Measurements from ENCODE around the gene TAF3. TPM values are rescaled to one million over a fixed set of nuclear protein-coding genes. Genes with fewer than 3 reads are reported as not detected.

The TAF3 gene
- total and polyA plus RNA-seq, 2 donors (not counting 1 experiment from before 2014, with no cell fraction given) = 7.0 to 20.1 TPM

DNA sequence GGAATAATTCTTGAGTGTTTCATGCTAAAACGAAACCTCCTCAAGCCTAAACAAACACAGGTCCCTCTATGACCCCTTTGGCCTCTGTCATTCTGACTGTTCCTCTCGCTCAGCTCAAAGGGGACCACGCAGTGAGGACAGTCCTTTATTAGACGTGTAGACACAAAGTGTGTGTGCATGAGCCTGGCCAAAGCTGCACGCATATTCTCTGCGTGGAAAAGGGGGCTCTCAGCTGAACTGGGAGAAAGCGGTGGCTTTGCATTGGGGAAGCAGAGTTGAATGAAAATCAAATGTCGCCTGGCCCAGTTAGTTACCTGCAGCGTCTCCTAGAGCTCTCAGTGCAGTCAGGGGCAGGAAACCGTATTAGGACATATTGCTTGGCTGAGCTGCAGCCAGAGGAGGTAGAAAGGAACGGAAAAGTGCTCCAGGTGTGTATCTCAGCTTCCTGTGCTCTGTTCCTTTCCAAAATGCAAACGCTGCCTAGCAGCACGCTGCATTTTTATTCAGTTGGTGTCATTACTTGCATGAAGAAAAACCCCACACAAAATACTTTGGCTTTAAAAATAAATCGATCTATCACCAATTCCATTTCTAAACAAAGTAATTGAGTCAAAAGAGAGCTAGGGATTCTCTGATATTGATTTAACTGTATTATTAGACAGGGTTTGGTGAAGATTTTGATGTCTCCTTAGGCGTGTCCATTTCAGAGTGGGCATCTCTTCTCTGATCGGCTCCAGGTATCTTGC lies 241.1 kb downstream of the TAF3 start:
- Histone ChIP-seq H3K9me3 (ENCODE audit: control extremely low read depth in 1 of 3, control insufficient read depth in 2 of 3, insufficient read depth in 1 of 3, low read length in 2 of 3) (peaks cover 0 to 19% (median 0%) of the 10 kb centered on the region in 3 donors), H2AFZ (ENCODE audit: insufficient read depth, low read depth, low read length, poor library complexity, severe bottlenecking) (no peak overlapping the region), H3K4me1 (ENCODE audit: control insufficient read depth in 2 of 2, insufficient read depth in 2 of 2, low read length in 2 of 2) (peaks cover 42 to 53% of the 10 kb centered on the region in 2 donors), H3K27ac (ENCODE audit: low read length in 2 of 2) (no peak overlapping the region), H4K20me1 (ENCODE audit: control insufficient read depth, insufficient read depth, low read length, poor library complexity, severe bottlenecking) (no peaks in the 10 kb centered on the region), H3K27me3 (replicated peaks in 1 of 4; ENCODE audit: control extremely low read depth in 1 of 4, control insufficient read depth in 3 of 4, insufficient read depth in 4 of 4, low read length in 3 of 4) (peaks cover 0 to 54% (median 35%) of the 10 kb centered on the region in 4 experiments), H3K4me3 (ENCODE audit: control extremely low read depth in 1 of 5, extremely low read depth in 1 of 5, insufficient read depth in 1 of 5, low read depth in 2 of 5, low read length in 4 of 5) (no peak overlapping the region), H3K79me2 (ENCODE audit: control insufficient read depth, insufficient read depth, low read length) (no peaks in the 10 kb centered on the region), H3K9ac (ENCODE audit: low read length) (no peak overlapping the region), H3K36me3 (replicated peaks in 1 of 2; ENCODE audit: control extremely low read depth in 1 of 2, control insufficient read depth in 1 of 2, extremely low read depth in 1 of 2, insufficient read depth in 2 of 2, low read length in 1 of 2) (no peaks in the 10 kb centered on the region), H3K4me2 (replicated peaks; ENCODE audit: low read depth, low read length, poor library complexity, severe bottlenecking) (peak overlapping the region; percentile 77)
- Mint-ChIP-seq H3K9me3 (ENCODE audit: insufficient read depth) (no peaks in the 10 kb centered on the region), H3K4me3 (peak overlapping the region; percentile 61), H3K4me1 (peaks cover 31% of the 10 kb centered on the region), H3K27ac (no peak overlapping the region), H3K27me3 (peaks cover 52% of the 10 kb centered on the region)
- DNase-seq (no peak), ATAC-seq (ENCODE audit: low read depth) (no peak)
- POLR2A ChIA-PET = no interaction called here
- CTCF ChIA-PET = no interaction called here
- WGBS (ENCODE audit: insufficient coverage) = 71% methylated on average over 11 of the region's 16 CpGs
- intact Hi-C loops (cut with micrococcal nuclease) = loop anchor here (10.0 kb wide), 1 partner anchor 585 kb away; no protein-coding TSS in a partner anchor
- TF ChIP-seq, protein P1, sequence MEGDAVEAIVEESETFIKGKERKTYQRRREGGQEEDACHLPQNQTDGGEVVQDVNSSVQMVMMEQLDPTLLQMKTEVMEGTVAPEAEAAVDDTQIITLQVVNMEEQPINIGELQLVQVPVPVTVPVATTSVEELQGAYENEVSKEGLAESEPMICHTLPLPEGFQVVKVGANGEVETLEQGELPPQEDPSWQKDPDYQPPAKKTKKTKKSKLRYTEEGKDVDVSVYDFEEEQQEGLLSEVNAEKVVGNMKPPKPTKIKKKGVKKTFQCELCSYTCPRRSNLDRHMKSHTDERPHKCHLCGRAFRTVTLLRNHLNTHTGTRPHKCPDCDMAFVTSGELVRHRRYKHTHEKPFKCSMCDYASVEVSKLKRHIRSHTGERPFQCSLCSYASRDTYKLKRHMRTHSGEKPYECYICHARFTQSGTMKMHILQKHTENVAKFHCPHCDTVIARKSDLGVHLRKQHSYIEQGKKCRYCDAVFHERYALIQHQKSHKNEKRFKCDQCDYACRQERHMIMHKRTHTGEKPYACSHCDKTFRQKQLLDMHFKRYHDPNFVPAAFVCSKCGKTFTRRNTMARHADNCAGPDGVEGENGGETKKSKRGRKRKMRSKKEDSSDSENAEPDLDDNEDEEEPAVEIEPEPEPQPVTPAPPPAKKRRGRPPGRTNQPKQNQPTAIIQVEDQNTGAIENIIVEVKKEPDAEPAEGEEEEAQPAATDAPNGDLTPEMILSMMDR (IDR thresholded peaks at IDR 0.05) = no peak
- TF ChIP-seq EZH2 (IDR thresholded peaks at IDR 0.05; ENCODE audit: borderline replicate concordance, insufficient read depth, low read depth, low read length, poor library complexity, severe bottlenecking) = no peak
